ENCODE data around the gene CAP2. TPM values are rescaled to one million over a fixed set of nuclear protein-coding genes. Genes with fewer than 3 reads are reported as not detected.

Gene CAP2
- 8.5 and 10.3 TPM in 2 replicates for total RNA-seq

GRCh38 chr6:17392978-17393891 lies at the start of gene CAP2:
Gene CAP2, plus strand, starts transcription at chr6:17393595. Its CDS starts 27,961 bp downstream, at chr6:17421556.
- Histone ChIP-seq H3K36me3 (ENCODE audit: control insufficient read depth, insufficient read depth, low read length) (no peaks in the 10 kb centered on the region), H3K4me3 (ENCODE audit: low read depth, low read length) (peak within 1 kb of the TSS; percentile 91), H3K27me3 (ENCODE audit: control insufficient read depth, insufficient read depth, low read length) (no peaks in the 10 kb centered on the region)
- no peak for DNase-seq (ENCODE audit: low read depth)
- TF ChIP-seq CTCF (IDR thresholded peaks at IDR 0.05; ENCODE audit: insufficient read depth, low read length, poor library complexity, severe bottlenecking): no peak

- no peak overlapping the region for H3K4me3 ChIP-seq (ENCODE audit: low read depth, low read length)
- TF ChIP-seq CTCF (IDR thresholded peaks at IDR 0.05; ENCODE audit: insufficient read depth, low read length, poor library complexity, severe bottlenecking): no peak
- H3K27me3 ChIP-seq (ENCODE audit: control insufficient read depth, insufficient read depth, low read length): no peaks in the 10 kb centered on the region
- no peak for DNase-seq (ENCODE audit: low read depth)
- no peaks in the 10 kb centered on the region for H3K36me3 ChIP-seq (ENCODE audit: control insufficient read depth, insufficient read depth, low read length)
These were observed 46.4 kb upstream of the CAP2 start for GRCh38 chr6:17347012-17347411.

GRCh38 chr6:17349427-17349826 lies 44.0 kb upstream of the CAP2 start:
- DNase-seq (ENCODE audit: low read depth): no peak
- Histone ChIP-seq H3K4me3 (ENCODE audit: low read depth, low read length) (no peak overlapping the region), H3K36me3 (ENCODE audit: control insufficient read depth, insufficient read depth, low read length) (no peaks in the 10 kb centered on the region), H3K27me3 (ENCODE audit: control insufficient read depth, insufficient read depth, low read length) (no peaks in the 10 kb centered on the region)
- no peak for TF ChIP-seq CTCF (IDR thresholded peaks at IDR 0.05; ENCODE audit: insufficient read depth, low read length, poor library complexity, severe bottlenecking)

- Histone ChIP-seq H3K4me3 (ENCODE audit: low read depth, low read length) (no peak overlapping the region), H3K27me3 (ENCODE audit: control insufficient read depth, insufficient read depth, low read length) (no peaks in the 10 kb centered on the region), H3K36me3 (ENCODE audit: control insufficient read depth, insufficient read depth, low read length) (no peaks in the 10 kb centered on the region)
- TF ChIP-seq CTCF (IDR thresholded peaks at IDR 0.05; ENCODE audit: insufficient read depth, low read length, poor library complexity, severe bottlenecking): no peak
- DNase-seq (ENCODE audit: low read depth): no peak
These were observed 41.1 kb upstream of the CAP2 start for GRCh38 chr6:17352302-17352701.

GRCh38 chr6:17353440-17354175 lies 39.8 kb upstream of the CAP2 start:
- Histone ChIP-seq H3K36me3 (ENCODE audit: control insufficient read depth, insufficient read depth, low read length) (no peaks in the 10 kb centered on the region), H3K4me3 (ENCODE audit: low read depth, low read length) (no peak overlapping the region), H3K27me3 (ENCODE audit: control insufficient read depth, insufficient read depth, low read length) (no peaks in the 10 kb centered on the region)
- TF ChIP-seq CTCF (IDR thresholded peaks at IDR 0.05; ENCODE audit: insufficient read depth, low read length, poor library complexity, severe bottlenecking): no peak
- no peak for DNase-seq (ENCODE audit: low read depth)
